Epithelial cell of esophagus (primary cell): ENCODE measurements around the gene SYNPO2.

ENCODE experiments used
- DNase-seq: peaks from one replicate; pipeline ENCODE4 v3.0.0; 2010; ENCODE audit warnings: low read depth
- H3K4me3 ChIP-seq: 2 replicates; pipeline ENCODE4 v1.5.1; 2011; ENCODE audit warnings: mild to moderate bottlenecking, low read length, control low read depth
- TF ChIP-seq, protein P1 (sequence below): IDR thresholded peaks from 2 replicates; pipeline ENCODE4 v1.5.1; 2011; ENCODE audit warnings: low read depth, mild to moderate bottlenecking, low read length, control low read depth, inconsistent platforms; ENCODE audit not compliant: insufficient read depth; ENCODE audit errors: missing control alignments

SYNPO2 gene

GRCh38 chr4:118898684-118899138 is 10.1 kb downstream of the SYNPO2 start:
- TF ChIP-seq, protein P1, sequence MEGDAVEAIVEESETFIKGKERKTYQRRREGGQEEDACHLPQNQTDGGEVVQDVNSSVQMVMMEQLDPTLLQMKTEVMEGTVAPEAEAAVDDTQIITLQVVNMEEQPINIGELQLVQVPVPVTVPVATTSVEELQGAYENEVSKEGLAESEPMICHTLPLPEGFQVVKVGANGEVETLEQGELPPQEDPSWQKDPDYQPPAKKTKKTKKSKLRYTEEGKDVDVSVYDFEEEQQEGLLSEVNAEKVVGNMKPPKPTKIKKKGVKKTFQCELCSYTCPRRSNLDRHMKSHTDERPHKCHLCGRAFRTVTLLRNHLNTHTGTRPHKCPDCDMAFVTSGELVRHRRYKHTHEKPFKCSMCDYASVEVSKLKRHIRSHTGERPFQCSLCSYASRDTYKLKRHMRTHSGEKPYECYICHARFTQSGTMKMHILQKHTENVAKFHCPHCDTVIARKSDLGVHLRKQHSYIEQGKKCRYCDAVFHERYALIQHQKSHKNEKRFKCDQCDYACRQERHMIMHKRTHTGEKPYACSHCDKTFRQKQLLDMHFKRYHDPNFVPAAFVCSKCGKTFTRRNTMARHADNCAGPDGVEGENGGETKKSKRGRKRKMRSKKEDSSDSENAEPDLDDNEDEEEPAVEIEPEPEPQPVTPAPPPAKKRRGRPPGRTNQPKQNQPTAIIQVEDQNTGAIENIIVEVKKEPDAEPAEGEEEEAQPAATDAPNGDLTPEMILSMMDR, result no peak
- H3K4me3 ChIP-seq, result no peak overlapping the region
- DNase-seq, result no peak

DNA sequence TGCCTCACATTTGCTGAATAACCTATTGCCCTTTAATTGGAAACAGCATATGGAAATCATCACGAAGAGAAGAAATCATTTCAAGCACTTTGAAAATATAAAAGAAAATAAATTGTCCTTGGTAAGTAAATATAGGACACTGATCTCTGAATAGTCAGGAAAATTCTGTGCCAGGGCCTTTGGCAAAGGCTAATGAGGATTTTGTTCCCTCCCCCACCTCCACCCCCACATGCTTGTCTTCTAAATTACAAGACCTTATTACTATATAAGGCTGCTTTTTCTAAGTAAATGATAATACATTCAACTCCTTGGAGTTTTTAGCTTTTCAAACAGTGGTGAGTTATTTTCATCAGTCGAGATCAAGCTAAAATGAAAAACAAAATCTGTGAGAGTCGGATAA is 15.8 kb downstream of the SYNPO2 start:
- no peak overlapping the region for H3K4me3 ChIP-seq
- no peak for DNase-seq
- TF ChIP-seq, protein P1, result no peak

DNA sequence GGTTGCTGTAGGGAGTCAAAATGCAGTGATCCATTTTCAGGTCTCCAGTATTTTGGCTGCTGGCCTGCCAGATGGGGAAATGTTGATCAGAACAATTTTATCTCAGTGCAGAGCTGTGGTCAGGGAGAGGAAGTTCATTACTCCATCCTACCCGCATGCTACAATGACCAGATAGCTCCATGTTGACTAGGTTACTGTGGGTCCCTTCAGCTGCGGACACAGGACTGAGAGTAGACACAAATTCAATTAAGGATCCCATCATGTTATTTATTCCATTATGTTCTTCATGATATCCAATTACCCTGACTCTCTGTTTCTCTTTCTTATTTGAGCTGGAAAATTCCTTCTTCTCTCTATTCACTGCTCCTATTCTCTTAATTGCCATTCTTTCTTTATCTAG is 16.3 kb downstream of the SYNPO2 start:
- TF ChIP-seq, protein P1, result no peak
- no peak for DNase-seq

GRCh38 chr4:118905566-118905965 is 16.9 kb downstream of the SYNPO2 start:
- TF ChIP-seq, protein P1, result no peak
- peak; percentile 52 for DNase-seq

More for the DNA sequence above, 16.3 kb downstream of the SYNPO2 start:
- no peak overlapping the region for H3K4me3 ChIP-seq

GRCh38 chr4:118909173-118909956 is 20.7 kb downstream of the SYNPO2 start:
- DNase-seq, result no peak
- TF ChIP-seq, protein P1, result no peak
- no peak overlapping the region for H3K4me3 ChIP-seq

More at GRCh38 chr4:118905566-118905965, 16.9 kb downstream of the SYNPO2 start:
- no peak overlapping the region for H3K4me3 ChIP-seq

GRCh38 chr4:118910221-118910620 is 21.6 kb downstream of the SYNPO2 start:
- no peak overlapping the region for H3K4me3 ChIP-seq
- peak; percentile 51 for DNase-seq
- TF ChIP-seq, protein P1, result no peak
